ENCODE results near the gene PRG2. TPM values are rescaled to one million over a fixed set of nuclear protein-coding genes. Genes with fewer than 3 reads are reported as not detected.

Gene PRG2
- total and polyA plus RNA-seq, 9 of the 15 experiments (the other 6 are each of a cell fraction or from before 2014, with no cell fraction given): 1.8 to 78.0 (median 26.6) TPM

- TF ChIP-seq, protein P1, sequence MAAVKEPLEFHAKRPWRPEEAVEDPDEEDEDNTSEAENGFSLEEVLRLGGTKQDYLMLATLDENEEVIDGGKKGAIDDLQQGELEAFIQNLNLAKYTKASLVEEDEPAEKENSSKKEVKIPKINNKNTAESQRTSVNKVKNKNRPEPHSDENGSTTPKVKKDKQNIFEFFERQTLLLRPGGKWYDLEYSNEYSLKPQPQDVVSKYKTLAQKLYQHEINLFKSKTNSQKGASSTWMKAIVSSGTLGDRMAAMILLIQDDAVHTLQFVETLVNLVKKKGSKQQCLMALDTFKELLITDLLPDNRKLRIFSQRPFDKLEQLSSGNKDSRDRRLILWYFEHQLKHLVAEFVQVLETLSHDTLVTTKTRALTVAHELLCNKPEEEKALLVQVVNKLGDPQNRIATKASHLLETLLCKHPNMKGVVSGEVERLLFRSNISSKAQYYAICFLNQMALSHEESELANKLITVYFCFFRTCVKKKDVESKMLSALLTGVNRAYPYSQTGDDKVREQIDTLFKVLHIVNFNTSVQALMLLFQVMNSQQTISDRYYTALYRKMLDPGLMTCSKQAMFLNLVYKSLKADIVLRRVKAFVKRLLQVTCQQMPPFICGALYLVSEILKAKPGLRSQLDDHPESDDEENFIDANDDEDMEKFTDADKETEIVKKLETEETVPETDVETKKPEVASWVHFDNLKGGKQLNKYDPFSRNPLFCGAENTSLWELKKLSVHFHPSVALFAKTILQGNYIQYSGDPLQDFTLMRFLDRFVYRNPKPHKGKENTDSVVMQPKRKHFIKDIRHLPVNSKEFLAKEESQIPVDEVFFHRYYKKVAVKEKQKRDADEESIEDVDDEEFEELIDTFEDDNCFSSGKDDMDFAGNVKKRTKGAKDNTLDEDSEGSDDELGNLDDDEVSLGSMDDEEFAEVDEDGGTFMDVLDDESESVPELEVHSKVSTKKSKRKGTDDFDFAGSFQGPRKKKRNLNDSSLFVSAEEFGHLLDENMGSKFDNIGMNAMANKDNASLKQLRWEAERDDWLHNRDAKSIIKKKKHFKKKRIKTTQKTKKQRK (IDR thresholded peaks at IDR 0.05; ENCODE audit: borderline replicate concordance, low read depth, low read length): no peak
- TF ChIP-seq ZNF12 (CRISPR knock-in tag; IDR thresholded peaks at IDR 0.05) (no peak), C11orf30 (IDR thresholded peaks at IDR 0.05; ENCODE audit: low read depth) (peak; percentile 36; the same call in 1 of the 2 replicates), PHF8 (IDR thresholded peaks at IDR 0.05; ENCODE audit: borderline replicate concordance, low read length) (no peak), POLR2AphosphoS2 (IDR thresholded peaks at IDR 0.05; ENCODE audit: low read length) (no peak), SRSF1 (IDR thresholded peaks at IDR 0.05; ENCODE audit: low read depth, low read length) (no peak), ZNF444 (CRISPR knock-in tag; IDR thresholded peaks at IDR 0.05) (no peak), ZNF212 (CRISPR knock-in tag; IDR thresholded peaks at IDR 0.05) (no peak), ZFPM2 (CRISPR knock-in tag; IDR thresholded peaks at IDR 0.05) (no peak), HMG20A (CRISPR knock-in tag; conservative IDR thresholded peaks at IDR 0.05) (no peak), BHLHE40 (IDR thresholded peaks at IDR 0.05; ENCODE audit: low read length) (no peak), JUND (IDR thresholded peaks at IDR 0.05; ENCODE audit: borderline replicate concordance, low read depth, low read length) (no peak), JUND (tag; IDR thresholded peaks at IDR 0.05; ENCODE audit: borderline replicate concordance, low read depth, low read length) (no peak), RBM34 (IDR thresholded peaks at IDR 0.05; ENCODE audit: borderline replicate concordance, insufficient read depth, low read length) (no peak), SMARCA4 (IDR thresholded peaks at IDR 0.05) (peak; percentile 34; the same call in 1 of the 2 replicates), NFE2 (IDR thresholded peaks at IDR 0.05; ENCODE audit: low read depth) (no peak), LCOR (CRISPR knock-in tag; IDR thresholded peaks at IDR 0.05) (no peak)
- TF ChIP-seq, protein P2, sequence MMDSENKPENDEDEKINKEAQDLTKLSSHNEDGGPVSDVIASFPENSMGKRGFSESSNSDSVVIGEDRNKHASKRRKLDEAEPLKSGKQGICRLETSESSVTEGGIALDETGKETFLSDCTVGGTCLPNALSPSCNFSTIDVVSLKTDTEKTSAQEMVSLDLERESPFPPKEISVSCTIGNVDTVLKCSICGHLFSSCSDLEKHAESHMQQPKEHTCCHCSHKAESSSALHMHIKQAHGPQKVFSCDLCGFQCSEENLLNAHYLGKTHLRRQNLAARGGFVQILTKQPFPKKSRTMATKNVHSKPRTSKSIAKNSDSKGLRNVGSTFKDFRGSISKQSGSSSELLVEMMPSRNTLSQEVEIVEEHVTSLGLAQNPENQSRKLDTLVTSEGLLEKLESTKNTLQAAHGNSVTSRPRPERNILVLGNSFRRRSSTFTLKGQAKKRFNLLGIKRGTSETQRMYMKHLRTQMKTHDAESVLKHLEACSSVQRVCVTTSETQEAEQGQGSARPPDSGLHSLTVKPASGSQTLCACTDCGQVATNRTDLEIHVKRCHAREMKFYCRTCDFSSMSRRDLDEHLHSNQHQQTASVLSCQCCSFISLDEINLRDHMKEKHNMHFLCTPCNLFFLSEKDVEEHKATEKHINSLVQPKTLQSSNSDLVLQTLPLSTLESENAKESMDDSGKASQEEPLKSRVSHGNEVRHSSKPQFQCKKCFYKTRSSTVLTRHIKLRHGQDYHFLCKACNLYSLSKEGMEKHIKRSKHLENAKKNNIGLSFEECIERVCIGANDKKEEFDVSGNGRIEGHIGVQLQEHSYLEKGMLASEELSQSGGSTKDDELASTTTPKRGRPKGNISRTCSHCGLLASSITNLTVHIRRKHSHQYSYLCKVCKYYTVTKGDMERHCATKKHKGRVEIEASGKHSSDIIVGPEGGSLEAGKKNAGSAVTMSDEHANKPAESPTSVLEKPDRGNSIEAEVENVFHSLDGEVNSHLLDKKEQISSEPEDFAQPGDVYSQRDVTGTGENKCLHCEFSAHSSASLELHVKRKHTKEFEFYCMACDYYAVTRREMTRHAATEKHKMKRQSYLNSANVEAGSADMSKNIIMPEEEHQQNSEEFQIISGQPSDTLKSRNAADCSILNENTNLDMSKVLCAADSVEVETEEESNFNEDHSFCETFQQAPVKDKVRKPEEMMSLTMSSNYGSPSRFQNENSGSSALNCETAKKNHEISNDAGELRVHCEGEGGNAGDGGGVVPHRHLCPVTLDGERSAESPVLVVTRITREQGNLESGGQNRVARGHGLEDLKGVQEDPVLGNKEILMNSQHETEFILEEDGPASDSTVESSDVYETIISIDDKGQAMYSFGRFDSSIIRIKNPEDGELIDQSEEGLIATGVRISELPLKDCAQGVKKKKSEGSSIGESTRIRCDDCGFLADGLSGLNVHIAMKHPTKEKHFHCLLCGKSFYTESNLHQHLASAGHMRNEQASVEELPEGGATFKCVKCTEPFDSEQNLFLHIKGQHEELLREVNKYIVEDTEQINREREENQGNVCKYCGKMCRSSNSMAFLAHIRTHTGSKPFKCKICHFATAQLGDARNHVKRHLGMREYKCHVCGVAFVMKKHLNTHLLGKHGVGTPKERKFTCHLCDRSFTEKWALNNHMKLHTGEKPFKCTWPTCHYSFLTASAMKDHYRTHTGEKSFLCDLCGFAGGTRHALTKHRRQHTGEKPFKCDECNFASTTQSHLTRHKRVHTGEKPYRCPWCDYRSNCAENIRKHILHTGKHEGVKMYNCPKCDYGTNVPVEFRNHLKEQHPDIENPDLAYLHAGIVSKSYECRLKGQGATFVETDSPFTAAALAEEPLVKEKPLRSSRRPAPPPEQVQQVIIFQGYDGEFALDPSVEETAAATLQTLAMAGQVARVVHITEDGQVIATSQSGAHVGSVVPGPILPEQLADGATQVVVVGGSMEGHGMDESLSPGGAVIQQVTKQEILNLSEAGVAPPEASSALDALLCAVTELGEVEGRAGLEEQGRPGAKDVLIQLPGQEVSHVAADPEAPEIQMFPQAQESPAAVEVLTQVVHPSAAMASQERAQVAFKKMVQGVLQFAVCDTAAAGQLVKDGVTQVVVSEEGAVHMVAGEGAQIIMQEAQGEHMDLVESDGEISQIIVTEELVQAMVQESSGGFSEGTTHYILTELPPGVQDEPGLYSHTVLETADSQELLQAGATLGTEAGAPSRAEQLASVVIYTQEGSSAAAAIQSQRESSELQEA (IDR thresholded peaks at IDR 0.05; ENCODE audit: low read depth): no peak
These were observed 44.4 kb upstream of the PRG2 start (continued) for GRCh38 chr11:57434640-57435546.

Data from K562 (cell line).